ENCODE results near the gene FOXJ1.

FOXJ1 gene

DNA sequence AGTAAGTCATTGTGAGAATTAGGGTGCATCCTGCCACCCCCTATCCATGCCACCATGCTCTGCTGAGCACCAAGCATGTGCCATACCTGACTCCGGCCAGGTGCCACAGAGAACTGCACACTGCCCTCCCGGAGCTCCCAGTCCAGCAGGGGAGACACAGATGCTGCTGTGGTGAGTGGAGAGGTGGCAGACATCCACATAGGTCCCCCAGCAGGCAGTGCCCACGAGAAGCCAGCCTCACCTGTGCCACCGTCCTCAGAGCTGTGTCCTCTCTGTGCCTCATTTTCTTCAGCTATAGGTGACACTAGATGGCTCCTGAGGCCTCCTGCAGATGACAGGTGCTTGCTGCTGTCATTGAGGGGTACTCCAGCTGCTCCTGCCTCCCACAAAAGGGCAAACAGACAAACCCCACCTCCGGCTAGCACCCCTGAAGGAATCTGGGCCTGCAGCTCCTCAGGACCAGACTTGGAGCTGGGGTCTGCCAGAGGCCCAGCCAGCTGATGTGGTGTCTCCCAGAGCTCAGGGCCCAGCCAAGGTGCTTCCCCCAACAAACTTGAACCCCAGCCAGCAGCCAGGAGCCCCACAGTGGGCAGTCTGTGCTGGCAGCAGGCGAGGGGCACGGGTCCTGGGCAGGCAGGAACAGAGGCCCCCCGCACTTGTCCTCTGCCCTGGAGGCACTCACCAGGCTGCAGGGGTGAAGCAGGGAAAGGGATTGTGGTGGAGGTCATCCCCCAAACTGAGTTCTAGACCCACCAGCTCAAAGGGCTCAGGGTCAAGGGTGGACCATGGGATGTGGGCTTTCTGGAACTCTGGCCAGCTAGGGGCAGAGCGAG, 17.1 kb downstream of the FOXJ1 start:
- Histone ChIP-seq H3K27me3 (ENCODE audit: control insufficient read depth in 1 of 2, insufficient read depth in 2 of 2, low read length in 2 of 2) (no peaks in the 10 kb centered on the region), H3K4me1 (ENCODE audit: control insufficient read depth in 1 of 2, insufficient read depth in 2 of 2, low read length in 2 of 2) (no peaks in the 10 kb centered on the region), H3K9ac (ENCODE audit: low read depth in 1 of 2, low read length in 2 of 2) (no peak overlapping the region), H3K36me3 (ENCODE audit: control insufficient read depth in 1 of 2, insufficient read depth in 2 of 2, low read length in 2 of 2) (no peaks in the 10 kb centered on the region), H3K4me3 (ENCODE audit: low read depth in 1 of 2, low read length in 2 of 2) (no peak overlapping the region), H3K9me3 (ENCODE audit: control insufficient read depth in 1 of 2, low read length in 2 of 2) (no peaks in the 10 kb centered on the region), H3K27ac (ENCODE audit: low read depth, low read length) (no peak overlapping the region)

DNA sequence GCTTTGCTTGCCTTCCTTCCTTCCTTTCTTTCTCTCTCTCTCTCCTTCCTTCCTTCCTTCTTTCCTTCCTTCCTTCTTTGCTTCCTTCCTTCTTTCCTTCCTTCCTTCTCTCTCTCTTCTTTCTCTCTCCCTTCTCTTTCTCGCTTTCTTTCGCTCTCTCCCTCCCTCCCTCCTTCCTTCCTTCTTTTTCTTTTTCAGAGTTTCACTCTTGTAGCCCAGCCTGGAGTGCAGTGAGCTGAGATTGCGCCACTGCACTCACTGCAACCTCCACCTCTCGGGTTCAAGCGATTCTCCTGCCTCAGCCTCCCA, 17.9 kb downstream of the FOXJ1 start:
- no peaks in the 10 kb centered on the region for H3K4me1 ChIP-seq (ENCODE audit: control insufficient read depth in 1 of 2, insufficient read depth in 2 of 2, low read length in 2 of 2)
- H3K36me3 ChIP-seq (ENCODE audit: control insufficient read depth in 1 of 2, insufficient read depth in 2 of 2, low read length in 2 of 2), result no peaks in the 10 kb centered on the region
- no peak overlapping the region for H3K9ac ChIP-seq (ENCODE audit: low read depth in 1 of 2, low read length in 2 of 2)
- H3K27ac ChIP-seq (ENCODE audit: low read depth, low read length), result no peak overlapping the region
- no peaks in the 10 kb centered on the region for H3K27me3 ChIP-seq (ENCODE audit: control insufficient read depth in 1 of 2, insufficient read depth in 2 of 2, low read length in 2 of 2)
- H3K9me3 ChIP-seq (ENCODE audit: control insufficient read depth in 1 of 2, low read length in 2 of 2), result no peaks in the 10 kb centered on the region
- no peak overlapping the region for H3K4me3 ChIP-seq (ENCODE audit: low read depth in 1 of 2, low read length in 2 of 2)

DNA sequence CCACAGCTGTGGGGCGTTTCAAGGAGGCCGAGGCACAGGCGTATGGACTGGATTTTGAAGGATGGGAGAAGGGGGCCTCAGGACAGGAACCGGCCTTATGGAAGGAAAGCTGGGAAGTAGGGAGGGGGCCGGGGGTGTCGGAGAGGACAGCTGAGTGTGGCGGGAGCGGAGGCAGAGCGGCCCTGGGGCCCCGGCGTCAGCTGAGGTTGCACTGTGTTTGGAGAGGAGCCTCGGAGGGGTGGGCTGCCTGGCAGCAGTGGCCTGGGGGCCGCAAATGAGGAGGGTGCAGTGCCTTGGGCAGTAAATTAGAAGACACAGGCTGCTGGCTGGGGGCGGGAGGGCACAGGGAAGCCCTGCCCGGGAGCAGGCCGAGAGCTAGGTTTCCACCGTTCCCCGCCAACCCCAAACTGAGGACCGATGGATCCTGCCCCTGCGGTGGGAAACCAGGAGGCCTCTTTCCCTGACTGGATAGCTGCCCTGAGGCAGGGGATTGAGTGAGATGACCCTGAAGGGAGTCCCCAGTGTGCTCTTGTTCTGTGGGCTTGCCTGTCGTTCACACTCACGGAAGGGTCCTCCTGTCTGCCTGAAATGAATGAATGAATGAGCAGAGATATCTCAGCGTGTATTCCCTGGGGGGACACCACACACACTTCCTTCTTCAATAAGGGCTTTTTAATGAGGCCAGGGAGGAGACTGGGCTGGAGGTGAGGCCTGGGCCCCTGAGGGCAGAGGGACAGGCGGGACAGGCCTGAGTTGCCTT, 18.4 kb downstream of the FOXJ1 start:
- Histone ChIP-seq H3K4me1 (ENCODE audit: control insufficient read depth in 1 of 2, insufficient read depth in 2 of 2, low read length in 2 of 2) (no peaks in the 10 kb centered on the region), H3K9me3 (ENCODE audit: control insufficient read depth in 1 of 2, low read length in 2 of 2) (no peaks in the 10 kb centered on the region), H3K36me3 (ENCODE audit: control insufficient read depth in 1 of 2, insufficient read depth in 2 of 2, low read length in 2 of 2) (no peaks in the 10 kb centered on the region), H3K4me3 (ENCODE audit: low read depth in 1 of 2, low read length in 2 of 2) (no peak overlapping the region), H3K27ac (ENCODE audit: low read depth, low read length) (no peak overlapping the region), H3K27me3 (ENCODE audit: control insufficient read depth in 1 of 2, insufficient read depth in 2 of 2, low read length in 2 of 2) (no peaks in the 10 kb centered on the region), H3K9ac (ENCODE audit: low read depth in 1 of 2, low read length in 2 of 2) (no peak overlapping the region)

DNA sequence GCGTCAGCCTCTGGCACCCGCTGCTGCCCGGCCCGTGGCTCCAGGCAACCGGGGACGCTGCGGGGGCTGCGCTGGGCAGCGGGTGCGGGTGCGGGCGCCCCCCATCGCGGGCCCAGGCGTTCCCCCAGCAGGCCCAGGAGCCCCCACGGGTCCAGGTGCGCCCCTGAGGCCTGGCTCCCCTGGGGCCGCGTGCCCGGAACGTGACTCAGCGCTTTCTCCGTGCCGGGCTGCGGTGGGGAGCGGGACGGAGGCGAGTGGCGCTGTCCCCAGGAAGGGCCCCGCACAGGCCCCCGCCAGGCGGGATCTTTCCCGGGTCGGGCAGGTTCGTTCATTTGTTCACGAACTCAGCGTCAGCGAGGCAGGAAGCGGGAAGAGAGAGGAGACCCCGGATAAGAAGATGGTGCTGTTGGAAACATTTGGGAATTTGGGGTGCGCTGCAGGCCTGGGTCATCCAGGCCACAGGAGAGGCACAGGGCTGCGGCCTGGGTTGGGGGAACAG, 19.1 kb downstream of the FOXJ1 start:
- no peaks in the 10 kb centered on the region for H3K9me3 ChIP-seq (ENCODE audit: control insufficient read depth in 1 of 2, low read length in 2 of 2)
- peak overlapping the region; percentile 34 to 48 for H3K4me3 ChIP-seq (ENCODE audit: low read depth in 1 of 2, low read length in 2 of 2)
- H3K4me1 ChIP-seq (ENCODE audit: control insufficient read depth in 1 of 2, insufficient read depth in 2 of 2, low read length in 2 of 2), result no peaks in the 10 kb centered on the region
- no peaks in the 10 kb centered on the region for H3K36me3 ChIP-seq (ENCODE audit: control insufficient read depth in 1 of 2, insufficient read depth in 2 of 2, low read length in 2 of 2)
- no peaks in the 10 kb centered on the region for H3K27me3 ChIP-seq (ENCODE audit: control insufficient read depth in 1 of 2, insufficient read depth in 2 of 2, low read length in 2 of 2)
- no peak overlapping the region for H3K9ac ChIP-seq (ENCODE audit: low read depth in 1 of 2, low read length in 2 of 2)
- H3K27ac ChIP-seq (ENCODE audit: low read depth, low read length), result no peak overlapping the region

DNA sequence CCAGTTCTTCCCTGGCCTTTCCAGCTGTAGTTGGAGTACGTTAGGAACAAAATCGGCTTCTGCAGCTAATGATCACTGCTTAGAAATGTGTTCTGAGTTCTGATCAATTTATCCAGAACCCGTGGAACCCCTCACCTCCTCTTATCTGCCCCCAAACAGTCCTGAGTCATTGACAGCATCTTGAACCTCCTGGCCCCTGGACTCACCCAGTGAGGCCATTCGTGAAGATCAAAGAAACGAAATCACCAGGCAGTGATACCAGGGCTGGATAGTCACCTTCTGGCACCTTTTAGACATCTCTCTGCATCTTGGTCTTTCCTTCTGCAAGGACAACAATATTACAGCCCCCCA, 20.4 kb downstream of the FOXJ1 start:
- Histone ChIP-seq H3K27ac (ENCODE audit: low read depth, low read length) (no peak overlapping the region), H3K36me3 (ENCODE audit: control insufficient read depth in 1 of 2, insufficient read depth in 2 of 2, low read length in 2 of 2) (no peaks in the 10 kb centered on the region), H3K4me3 (ENCODE audit: low read depth in 1 of 2, low read length in 2 of 2) (no peak overlapping the region), H3K9ac (ENCODE audit: low read depth in 1 of 2, low read length in 2 of 2) (no peak overlapping the region), H3K27me3 (ENCODE audit: control insufficient read depth in 1 of 2, insufficient read depth in 2 of 2, low read length in 2 of 2) (no peaks in the 10 kb centered on the region), H3K4me1 (ENCODE audit: control insufficient read depth in 1 of 2, insufficient read depth in 2 of 2, low read length in 2 of 2) (no peaks in the 10 kb centered on the region), H3K9me3 (ENCODE audit: control insufficient read depth in 1 of 2, low read length in 2 of 2) (no peaks in the 10 kb centered on the region)

DNA sequence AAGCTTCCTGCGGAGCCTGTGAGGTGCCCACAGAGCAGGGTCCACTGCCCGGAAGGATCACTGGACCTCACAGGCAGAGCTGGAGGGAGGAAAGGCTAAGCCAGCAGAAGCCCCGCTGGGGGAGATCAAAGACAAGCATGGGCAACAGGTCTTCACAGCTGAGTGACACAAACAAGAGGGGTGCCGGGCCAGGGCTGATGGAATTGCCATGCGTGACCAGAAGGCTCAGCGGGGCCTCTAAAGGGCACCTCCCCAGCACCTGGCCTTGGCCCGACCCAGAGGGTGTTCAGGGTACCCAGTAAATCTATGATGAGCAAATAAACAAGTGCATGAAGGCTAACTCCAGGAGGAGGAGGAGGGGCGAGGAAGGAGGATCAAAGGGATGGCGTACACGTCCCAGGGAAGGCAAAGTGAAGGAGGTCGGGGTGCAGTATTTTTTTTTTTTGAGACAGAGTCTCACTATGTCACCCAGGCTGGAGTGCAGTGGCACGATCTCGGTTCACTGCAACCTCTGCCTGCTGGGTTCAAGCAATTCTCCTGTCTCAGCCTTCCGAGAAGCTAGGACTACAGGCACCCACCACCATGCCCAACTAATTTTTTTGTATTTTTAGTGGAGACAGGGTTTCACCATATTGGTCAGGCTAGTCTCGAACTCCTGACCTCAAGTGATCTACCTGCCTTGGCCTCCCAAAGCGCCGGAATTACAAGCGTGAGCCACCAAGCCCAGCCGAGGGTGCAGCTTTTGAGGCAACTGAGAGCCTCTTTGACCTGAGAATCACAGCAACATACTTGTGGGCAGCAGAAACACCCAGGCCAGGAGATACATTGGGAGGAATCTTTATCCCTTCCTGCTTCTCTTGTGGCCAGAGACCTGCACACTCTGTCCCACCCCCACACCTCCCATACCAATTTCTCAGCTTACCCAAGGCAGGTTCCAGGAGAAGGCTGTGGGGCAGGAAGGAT, 21.4 kb downstream of the FOXJ1 start:
- no peak overlapping the region for H3K27ac ChIP-seq (ENCODE audit: low read depth, low read length)
- H3K9ac ChIP-seq (ENCODE audit: low read depth in 1 of 2, low read length in 2 of 2), result no peak overlapping the region
- no peaks in the 10 kb centered on the region for H3K9me3 ChIP-seq (ENCODE audit: control insufficient read depth in 1 of 2, low read length in 2 of 2)
- H3K4me1 ChIP-seq (ENCODE audit: control insufficient read depth in 1 of 2, insufficient read depth in 2 of 2, low read length in 2 of 2), result no peaks in the 10 kb centered on the region
- no peak overlapping the region for H3K4me3 ChIP-seq (ENCODE audit: low read depth in 1 of 2, low read length in 2 of 2)
- no peaks in the 10 kb centered on the region for H3K27me3 ChIP-seq (ENCODE audit: control insufficient read depth in 1 of 2, insufficient read depth in 2 of 2, low read length in 2 of 2)
- no peaks in the 10 kb centered on the region for H3K36me3 ChIP-seq (ENCODE audit: control insufficient read depth in 1 of 2, insufficient read depth in 2 of 2, low read length in 2 of 2)

DNA sequence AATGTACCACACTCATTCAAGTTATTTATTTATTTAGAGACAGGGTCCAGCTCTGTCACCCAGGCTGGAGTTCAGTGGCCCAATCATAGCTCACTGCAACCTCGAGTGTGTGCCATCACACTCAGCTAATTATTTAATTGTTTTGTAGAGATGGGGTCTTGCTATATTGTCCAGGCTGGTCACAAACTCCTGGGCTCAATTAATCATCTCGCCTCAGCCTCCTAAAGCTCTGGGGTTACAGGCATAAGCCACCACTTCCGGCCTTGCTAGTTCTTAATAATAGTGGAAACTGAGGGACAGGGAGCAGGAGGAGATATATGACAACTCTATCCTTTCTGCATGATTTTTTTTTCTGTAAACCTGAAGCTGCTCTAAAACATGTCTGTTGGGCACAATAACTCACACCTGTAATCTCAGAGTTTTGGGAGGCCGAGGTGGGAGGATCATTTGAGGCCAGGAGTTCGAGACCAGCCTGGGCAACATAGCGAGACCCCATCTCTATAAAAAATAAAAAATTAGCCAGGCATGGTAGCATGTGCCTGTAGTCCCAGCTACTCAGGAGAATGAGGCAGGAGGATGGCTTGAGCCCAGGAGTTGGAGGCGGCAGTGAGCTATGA, 25.8 kb downstream of the FOXJ1 start:
- no peaks in the 10 kb centered on the region for H3K9me3 ChIP-seq (ENCODE audit: control insufficient read depth in 1 of 2, low read length in 2 of 2)
- H3K36me3 ChIP-seq (ENCODE audit: control insufficient read depth in 1 of 2, insufficient read depth in 2 of 2, low read length in 2 of 2), result no peaks in the 10 kb centered on the region
- H3K4me3 ChIP-seq (ENCODE audit: low read depth in 1 of 2, low read length in 2 of 2), result no peak overlapping the region
- no peak overlapping the region for H3K9ac ChIP-seq (ENCODE audit: low read depth in 1 of 2, low read length in 2 of 2)
- H3K27ac ChIP-seq (ENCODE audit: low read depth, low read length), result no peak overlapping the region
- no peaks in the 10 kb centered on the region for H3K27me3 ChIP-seq (ENCODE audit: control insufficient read depth in 1 of 2, insufficient read depth in 2 of 2, low read length in 2 of 2)
- H3K4me1 ChIP-seq (ENCODE audit: control insufficient read depth in 1 of 2, insufficient read depth in 2 of 2, low read length in 2 of 2), result no peaks in the 10 kb centered on the region

DNA sequence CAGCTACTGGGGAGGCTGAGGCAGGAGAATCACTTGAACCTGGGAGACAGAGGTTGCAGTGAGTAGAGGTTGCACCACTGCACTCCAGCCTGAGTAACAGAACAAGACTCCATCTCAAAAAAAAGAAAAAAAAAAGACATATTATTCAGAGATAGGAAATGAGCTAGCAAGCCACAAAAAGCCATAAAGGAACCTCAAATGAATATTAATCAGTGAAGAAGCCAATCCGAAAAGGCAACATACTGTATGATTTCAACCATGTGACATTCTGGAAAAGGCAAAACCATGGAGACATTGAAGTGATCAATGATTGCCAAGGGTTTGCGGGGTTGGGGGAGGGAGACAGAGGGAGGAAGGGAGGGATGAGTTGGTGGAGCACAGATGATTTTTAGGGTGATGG, 29.1 kb downstream of the FOXJ1 start:
- no peaks in the 10 kb centered on the region for H3K36me3 ChIP-seq (ENCODE audit: control insufficient read depth in 1 of 2, insufficient read depth in 2 of 2, low read length in 2 of 2)

DNA sequence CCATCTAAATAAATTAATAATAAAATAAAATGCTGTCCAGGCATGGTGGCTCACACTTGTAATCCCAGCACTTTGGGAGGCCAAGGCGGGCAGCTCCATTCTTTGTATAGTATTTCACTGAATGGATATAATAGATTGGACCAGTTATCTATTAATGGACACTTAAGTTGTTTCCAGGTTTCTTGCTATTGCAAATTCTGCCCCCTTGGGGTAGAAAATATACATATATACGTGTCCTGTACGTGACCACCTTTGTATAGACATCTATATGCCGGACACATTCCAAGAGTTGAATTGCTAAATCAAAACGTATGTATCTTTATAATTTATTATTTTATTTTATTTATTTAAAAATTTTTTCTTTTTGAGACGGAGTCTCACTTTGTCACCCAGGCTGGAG, 33.5 kb downstream of the FOXJ1 start:
- Histone ChIP-seq H3K4me1 (ENCODE audit: control insufficient read depth in 1 of 2, insufficient read depth in 2 of 2, low read length in 2 of 2) (peaks cover 11 to 15% of the 10 kb centered on the region in 2 donors), H3K4me3 (ENCODE audit: low read depth in 1 of 2, low read length in 2 of 2) (no peak overlapping the region), H3K36me3 (ENCODE audit: control insufficient read depth in 1 of 2, insufficient read depth in 2 of 2, low read length in 2 of 2) (no peaks in the 10 kb centered on the region), H3K9me3 (ENCODE audit: control insufficient read depth in 1 of 2, low read length in 2 of 2) (no peaks in the 10 kb centered on the region), H3K9ac (ENCODE audit: low read depth in 1 of 2, low read length in 2 of 2) (no peak overlapping the region), H3K27ac (ENCODE audit: low read depth, low read length) (no peak overlapping the region), H3K27me3 (ENCODE audit: control insufficient read depth in 1 of 2, insufficient read depth in 2 of 2, low read length in 2 of 2) (no peaks in the 10 kb centered on the region)

More for the DNA sequence above, 29.1 kb downstream of the FOXJ1 start:
- H3K27ac ChIP-seq (ENCODE audit: low read depth, low read length), result no peak overlapping the region
- no peaks in the 10 kb centered on the region for H3K9me3 ChIP-seq (ENCODE audit: control insufficient read depth in 1 of 2, low read length in 2 of 2)
- H3K4me1 ChIP-seq (ENCODE audit: control insufficient read depth in 1 of 2, insufficient read depth in 2 of 2, low read length in 2 of 2), result no peaks in the 10 kb centered on the region
- H3K9ac ChIP-seq (ENCODE audit: low read depth in 1 of 2, low read length in 2 of 2), result no peak overlapping the region
- H3K27me3 ChIP-seq (ENCODE audit: control insufficient read depth in 1 of 2, insufficient read depth in 2 of 2, low read length in 2 of 2), result no peaks in the 10 kb centered on the region
- no peak overlapping the region for H3K4me3 ChIP-seq (ENCODE audit: low read depth in 1 of 2, low read length in 2 of 2)

Measured in duodenal mucosa (tissue), 2 donors.